ENCODE data around the gene EBF3.

EBF3 gene

GRCh38 chr10:129837909-129838582 is 126.0 kb downstream of the EBF3 start:
- TF ChIP-seq REST (IDR thresholded peaks at IDR 0.05; ENCODE audit: insufficient read depth in 1 of 2, low read depth in 2 of 2, low read length in 2 of 2) (no peak), FOXP2 (optimal IDR thresholded peaks at IDR 0.05; ENCODE audit: borderline replicate concordance, extremely low read depth, extremely low read length, insufficient read depth) (no peak), POLR2AphosphoS5 (IDR thresholded peaks at IDR 0.05; ENCODE audit: low read depth, low read length) (no peak), TAF1 (IDR thresholded peaks at IDR 0.05; ENCODE audit: borderline replicate concordance, insufficient read depth, low read length) (no peak), SIN3A (IDR thresholded peaks at IDR 0.05; ENCODE audit: borderline replicate concordance, insufficient read depth, low read length) (no peak)

- TF ChIP-seq REST (IDR thresholded peaks at IDR 0.05; ENCODE audit: insufficient read depth in 1 of 2, low read depth in 2 of 2, low read length in 2 of 2) (no peak), FOXP2 (optimal IDR thresholded peaks at IDR 0.05; ENCODE audit: borderline replicate concordance, extremely low read depth, extremely low read length, insufficient read depth) (no peak), POLR2AphosphoS5 (IDR thresholded peaks at IDR 0.05; ENCODE audit: low read depth, low read length) (no peak), TAF1 (IDR thresholded peaks at IDR 0.05; ENCODE audit: borderline replicate concordance, insufficient read depth, low read length) (no peak), SIN3A (IDR thresholded peaks at IDR 0.05; ENCODE audit: borderline replicate concordance, insufficient read depth, low read length) (no peak)
Measured at GRCh38 chr10:129836253-129836652, 127.8 kb downstream of the EBF3 start.

GRCh38 chr10:129833994-129834739 is 129.9 kb downstream of the EBF3 start:
- TF ChIP-seq FOXP2 (optimal IDR thresholded peaks at IDR 0.05; ENCODE audit: borderline replicate concordance, extremely low read depth, extremely low read length, insufficient read depth) = no peak
- no peak for TF ChIP-seq POLR2AphosphoS5 (IDR thresholded peaks at IDR 0.05; ENCODE audit: low read depth, low read length)
- no peak for TF ChIP-seq TAF1 (IDR thresholded peaks at IDR 0.05; ENCODE audit: borderline replicate concordance, insufficient read depth, low read length)
- TF ChIP-seq SIN3A (IDR thresholded peaks at IDR 0.05; ENCODE audit: borderline replicate concordance, insufficient read depth, low read length) = no peak
- no peak for TF ChIP-seq REST (IDR thresholded peaks at IDR 0.05; ENCODE audit: insufficient read depth in 1 of 2, low read depth in 2 of 2, low read length in 2 of 2)

- TF ChIP-seq REST (IDR thresholded peaks at IDR 0.05; ENCODE audit: insufficient read depth in 1 of 2, low read depth in 2 of 2, low read length in 2 of 2) = no peak
Measured at GRCh38 chr10:129833468-129833950, 130.6 kb downstream of the EBF3 start.

Measured in PFSK-1 (cell line).